GM18951 (cell line): Measurements from ENCODE around the gene UBXN10.

Experiments
- POLR2A ChIP-seq: IDR thresholded peaks from 4 replicates; pipeline ENCODE4 v1.6.1; 2011; ENCODE audit warnings: mild to moderate bottlenecking; ENCODE audit not compliant: insufficient read length, insufficient read depth; ENCODE audit errors: extremely low read depth
- in situ Hi-C: fragments of 300-500 bp; cut with MboI; formaldehyde crosslinking; loops from one replicate; pipeline ENCODE4 v1.12.0; 2022; ENCODE audit warnings: low sequenced_read_pairs, mixed read lengths, inconsistent platforms; ENCODE audit not compliant: unreplicated experiment

The UBXN10 gene

DNA sequence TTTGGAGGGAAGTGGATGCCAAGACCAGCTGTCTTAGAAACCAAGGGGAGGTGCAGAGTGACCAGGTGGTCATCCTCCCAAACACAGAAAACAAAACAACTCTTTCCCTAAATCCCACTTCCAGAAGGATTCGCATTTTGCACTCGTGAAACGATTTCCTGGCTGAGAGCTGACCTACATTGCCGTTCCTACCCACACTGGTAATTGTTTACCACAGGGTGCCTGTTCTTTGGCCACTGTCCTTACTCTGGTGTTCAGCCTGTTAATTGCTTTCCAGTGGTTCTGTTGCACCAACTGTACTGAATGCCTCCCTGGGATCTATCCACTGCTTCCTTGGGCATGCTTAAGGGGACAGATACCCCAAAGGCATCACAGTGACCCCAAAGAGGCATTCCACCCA lies 23.6 kb downstream of the UBXN10 start:
- in situ Hi-C loops, result no loop called here
- TF ChIP-seq POLR2A, result no peak

- in situ Hi-C loops, result loop anchor here (10.0 kb wide), 1 partner anchor 284 kb away; no protein-coding TSS in a partner anchor
- TF ChIP-seq POLR2A, result no peak
These were observed 25.0 kb downstream of the UBXN10 start for GRCh38 chr1:20210736-20211460.

DNA sequence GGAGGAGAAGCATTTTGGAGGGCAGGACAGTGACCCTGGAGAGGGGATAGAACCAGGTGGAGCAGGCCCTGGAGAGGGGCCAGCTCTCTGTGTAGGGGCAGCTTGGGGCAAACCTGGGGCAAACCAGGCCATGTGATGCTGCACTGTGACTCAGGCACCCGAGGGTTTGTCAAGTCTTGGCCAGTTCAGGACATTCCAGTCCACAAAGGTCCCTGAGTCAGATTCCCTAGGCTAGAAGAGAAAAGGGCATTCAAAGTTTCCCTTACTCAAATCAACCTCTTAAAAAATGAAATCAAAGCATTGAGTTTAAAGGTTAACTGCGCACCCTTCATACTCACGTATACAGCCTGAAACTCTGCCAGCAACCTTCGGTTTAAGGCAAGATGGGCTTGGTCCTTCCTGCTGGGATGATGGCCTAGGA lies 25.6 kb downstream of the UBXN10 start:
- TF ChIP-seq POLR2A, result no peak
- in situ Hi-C loops, result loop anchor here (10.0 kb wide), 1 partner anchor 283 kb away; no protein-coding TSS in a partner anchor

DNA sequence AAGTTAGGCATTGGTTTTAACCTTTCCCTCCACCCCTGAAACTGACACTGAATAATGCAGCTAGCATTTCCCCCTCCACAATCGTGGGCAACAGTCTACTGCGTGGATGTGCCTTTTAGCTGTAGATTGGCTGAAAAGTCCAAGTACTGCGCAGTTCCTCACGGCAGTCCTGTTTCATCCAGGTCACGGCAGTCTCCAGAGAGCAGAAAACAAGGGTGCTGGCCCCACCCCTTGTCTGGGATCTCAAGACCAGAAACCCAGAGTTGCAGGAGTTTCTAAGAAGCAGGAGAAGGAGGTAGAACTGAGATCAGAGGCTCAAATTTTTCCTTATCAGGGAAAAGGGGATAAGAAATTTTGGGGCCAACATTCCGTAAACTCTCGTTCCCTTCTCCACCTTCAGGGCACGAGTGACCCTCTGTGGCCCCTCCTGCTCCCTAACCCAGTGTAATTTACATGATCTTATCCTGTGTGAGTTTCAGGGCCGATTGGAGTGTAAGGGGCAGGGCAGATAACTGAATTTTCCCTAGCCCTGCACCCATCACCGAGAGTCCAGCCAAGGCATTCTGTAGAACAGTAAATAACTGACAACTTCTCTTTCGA lies 26.3 kb downstream of the UBXN10 start:
- in situ Hi-C loops, result loop anchor here (10.0 kb wide), 1 partner anchor 283 kb away; no protein-coding TSS in a partner anchor
- no peak for TF ChIP-seq POLR2A

DNA sequence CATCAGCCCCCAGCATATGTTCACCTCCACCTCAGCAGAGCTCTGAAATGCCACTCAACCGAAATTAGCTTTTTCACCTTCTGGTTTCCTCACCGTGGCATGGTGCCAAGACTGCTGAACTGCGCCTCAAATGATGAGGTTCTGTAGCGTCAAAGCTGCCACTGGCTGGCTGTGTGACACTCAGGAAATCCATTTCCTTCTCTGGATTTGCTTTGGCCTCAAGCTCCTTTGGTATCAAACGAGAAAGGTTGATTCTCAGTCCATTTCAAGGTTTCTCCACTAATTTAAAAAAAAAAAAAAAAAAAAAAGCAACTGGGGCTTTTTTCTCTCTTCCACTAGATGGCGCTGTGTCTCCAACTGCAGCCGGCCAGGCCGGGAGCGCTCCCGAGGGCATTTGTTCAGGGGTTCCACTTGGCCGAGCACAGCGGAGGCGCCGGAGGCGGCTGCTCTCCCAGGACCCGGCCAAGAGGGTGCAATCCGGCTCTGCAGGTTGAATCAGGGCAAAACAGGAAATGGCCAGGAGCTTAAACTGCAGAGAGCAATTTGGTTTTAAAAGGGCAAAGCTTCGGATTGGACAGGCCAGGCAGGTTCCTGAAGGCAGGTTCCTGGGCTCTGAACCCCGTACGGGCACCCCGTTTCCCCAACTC lies 26.9 kb downstream of the UBXN10 start:
- in situ Hi-C loops, result loop anchor here (10.0 kb wide), 1 partner anchor 282 kb away; no protein-coding TSS in a partner anchor
- no peak for TF ChIP-seq POLR2A

DNA sequence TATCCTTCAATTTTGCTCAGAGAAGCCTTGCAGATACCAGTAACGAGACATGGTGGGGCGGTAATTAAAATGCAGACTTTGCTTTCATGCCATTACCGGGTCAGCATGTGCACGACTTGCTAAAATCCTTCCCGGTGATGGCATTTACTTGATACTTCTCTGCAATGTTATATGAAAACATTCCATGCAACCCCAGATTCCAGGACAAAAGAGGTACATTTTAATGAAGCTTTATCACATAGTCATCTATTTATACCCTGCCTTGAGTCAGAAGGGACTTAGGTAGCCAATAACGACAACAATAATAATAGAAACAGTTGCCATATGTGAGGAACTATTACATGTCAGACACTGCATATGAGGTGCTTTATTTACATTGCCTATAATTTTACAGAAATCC lies 29.8 kb downstream of the UBXN10 start:
- in situ Hi-C loops, result loop anchor here (10.0 kb wide), 1 partner anchor 279 kb away; no protein-coding TSS in a partner anchor
- TF ChIP-seq POLR2A, result no peak

GRCh38 chr1:20216574-20216973 lies 30.7 kb downstream of the UBXN10 start:
- TF ChIP-seq POLR2A, result no peak
- in situ Hi-C loops, result loop anchor here (10.0 kb wide), 1 partner anchor 278 kb away; no protein-coding TSS in a partner anchor

GRCh38 chr1:20219053-20219452 lies 33.2 kb downstream of the UBXN10 start:
- in situ Hi-C loops, result loop anchor here (10.0 kb wide), 1 partner anchor 276 kb away; no protein-coding TSS in a partner anchor

DNA sequence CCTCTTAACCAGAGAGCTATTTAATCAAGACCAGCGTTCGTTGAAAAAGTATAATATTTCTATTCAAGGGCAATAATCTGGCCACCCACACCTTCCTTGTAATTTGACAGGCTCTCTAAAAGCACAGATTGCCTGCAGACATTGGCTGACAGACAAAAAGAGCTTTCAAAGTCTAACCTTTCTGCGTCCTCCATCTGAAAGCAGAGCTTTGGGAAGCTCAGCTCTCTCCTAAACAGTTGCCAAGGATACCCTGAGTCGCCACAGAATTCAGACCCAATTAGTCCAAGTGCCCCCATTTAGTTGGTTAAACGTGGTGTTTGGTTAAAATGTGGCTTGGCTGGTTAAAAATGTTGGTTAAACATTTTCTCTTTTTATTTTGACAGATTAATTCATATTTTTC lies 34.1 kb downstream of the UBXN10 start:
- TF ChIP-seq POLR2A, result no peak
- in situ Hi-C loops, result no loop called here

- in situ Hi-C loops, result no loop called here
- no peak for TF ChIP-seq POLR2A
These were observed 37.2 kb downstream of the UBXN10 start for GRCh38 chr1:20223106-20223505.

DNA sequence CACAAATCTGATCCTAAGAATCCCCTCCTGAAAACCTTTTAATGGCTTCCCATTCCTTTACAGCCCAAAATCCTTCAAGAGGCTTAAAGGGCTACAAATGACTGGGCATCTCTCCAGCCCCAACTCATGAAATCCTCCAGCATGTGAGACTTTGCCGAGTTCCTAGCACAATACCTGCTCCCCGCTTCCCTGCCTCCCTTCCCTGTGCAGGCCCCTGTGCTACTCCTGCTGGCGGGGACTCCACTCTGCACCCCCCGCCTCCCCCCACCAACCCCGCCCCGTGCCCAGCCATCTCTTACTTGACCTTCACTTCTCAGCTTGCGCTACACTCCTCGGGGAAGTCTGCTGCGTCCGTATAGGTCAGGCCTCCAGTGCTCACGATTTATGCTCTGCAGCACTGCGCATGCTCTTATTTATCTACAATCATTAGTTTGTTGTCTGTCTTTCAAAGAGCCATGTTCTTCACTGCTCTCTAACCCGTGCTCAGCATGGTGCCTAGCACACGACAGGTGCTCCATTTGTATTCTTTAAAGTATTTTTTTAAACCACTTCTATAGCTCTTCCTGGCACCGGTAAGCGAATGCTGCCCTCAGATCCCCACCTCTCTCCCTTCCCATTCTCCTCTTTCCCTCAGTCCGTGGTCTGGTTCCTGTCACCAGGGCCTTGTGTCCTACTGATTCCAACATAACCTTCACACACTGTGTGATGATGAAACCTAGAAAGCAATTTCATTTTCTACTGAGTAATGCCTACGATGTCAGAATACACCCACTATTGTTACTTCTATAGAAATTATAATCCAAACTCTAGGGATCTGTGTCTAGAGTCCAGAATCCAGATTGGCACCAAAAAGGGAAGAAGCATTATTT lies 37.9 kb downstream of the UBXN10 start:
- no peak for TF ChIP-seq POLR2A
- in situ Hi-C loops, result no loop called here

DNA sequence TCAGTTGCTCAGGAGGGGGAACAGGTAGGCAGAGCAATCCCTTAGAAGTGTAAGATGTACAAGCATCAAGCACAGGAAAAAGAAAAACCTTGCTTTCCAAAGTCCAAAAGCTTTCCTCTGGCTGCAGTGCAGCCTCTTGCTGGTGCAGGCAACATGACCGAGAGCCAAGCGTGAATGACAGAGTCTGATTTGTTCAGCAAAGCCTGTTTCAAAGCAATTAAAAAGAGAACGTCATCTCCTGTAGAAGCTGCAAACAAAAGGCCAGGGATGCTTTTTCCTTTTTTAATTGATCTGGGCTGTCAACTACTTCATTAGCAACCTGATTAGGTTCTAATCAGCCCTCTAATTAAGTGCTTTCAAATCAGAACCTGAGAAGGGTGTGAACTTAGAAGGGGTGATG lies 38.6 kb downstream of the UBXN10 start:
- no peak for TF ChIP-seq POLR2A
- in situ Hi-C loops, result no loop called here

DNA sequence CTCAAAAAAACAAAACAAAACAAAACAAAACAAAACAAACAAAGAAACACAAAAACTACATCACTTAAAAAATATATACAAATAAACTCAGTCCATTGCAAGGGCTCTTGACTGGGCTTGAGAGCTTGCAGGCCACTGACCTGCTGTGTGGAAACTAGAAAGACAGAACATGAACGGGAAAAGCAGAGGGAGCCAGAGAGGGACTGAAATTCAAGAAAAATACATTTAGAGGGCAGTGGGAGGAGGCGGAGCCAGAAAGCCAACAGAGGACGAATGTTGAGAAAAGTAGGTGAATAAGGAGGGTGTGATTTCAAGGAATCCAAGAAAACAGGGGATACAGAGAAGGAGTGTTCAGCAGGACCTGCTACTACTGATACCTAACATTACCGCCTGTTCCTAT lies 41.8 kb downstream of the UBXN10 start:
- in situ Hi-C loops, result no loop called here
- TF ChIP-seq POLR2A, result no peak
